Hypothalamus (tissue), 51 donors: ENCODE results near the gene CERKL.
A peak's percentile ranks its signal among the peaks of the same experiment; 100 is the strongest.

Experiments
- DNase-seq, 51 donors: peaks; one replicate each; lab custom pipeline; 2025; lab: John Stamatoyannopoulos, UW

The CERKL gene

DNA sequence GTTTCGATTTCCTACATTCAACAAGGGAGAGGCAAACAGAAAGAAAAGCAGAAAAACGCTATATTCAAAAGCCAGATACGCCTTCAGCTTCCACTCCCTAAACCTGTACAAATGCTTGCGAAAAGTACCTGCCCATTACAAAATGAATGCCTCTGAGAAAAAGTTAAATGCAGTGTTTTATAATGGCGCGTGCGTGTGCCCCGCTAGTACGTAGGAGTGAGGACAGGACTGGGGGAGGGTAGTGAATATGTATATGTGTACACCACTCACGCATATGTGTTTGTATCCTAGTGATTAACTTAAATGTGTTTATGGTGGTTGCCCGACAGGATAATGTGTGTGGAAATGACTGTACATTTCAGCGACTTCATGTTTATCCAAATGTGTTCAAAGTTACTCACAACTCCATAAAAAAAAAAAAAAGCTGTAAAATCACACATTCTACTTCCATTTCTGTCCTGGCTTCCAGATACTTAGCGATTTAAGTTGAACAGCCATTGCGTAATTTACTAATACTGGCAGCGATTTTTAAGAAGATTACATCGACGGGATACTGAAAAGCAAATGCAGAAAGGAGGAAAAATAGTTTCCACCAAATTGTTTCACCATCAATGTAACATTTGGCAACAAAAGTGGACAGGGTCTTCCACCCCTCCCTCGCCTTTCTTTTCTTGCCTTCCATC is 22.1 kb upstream of the CERKL start:
- no peak for DNase-seq

DNA sequence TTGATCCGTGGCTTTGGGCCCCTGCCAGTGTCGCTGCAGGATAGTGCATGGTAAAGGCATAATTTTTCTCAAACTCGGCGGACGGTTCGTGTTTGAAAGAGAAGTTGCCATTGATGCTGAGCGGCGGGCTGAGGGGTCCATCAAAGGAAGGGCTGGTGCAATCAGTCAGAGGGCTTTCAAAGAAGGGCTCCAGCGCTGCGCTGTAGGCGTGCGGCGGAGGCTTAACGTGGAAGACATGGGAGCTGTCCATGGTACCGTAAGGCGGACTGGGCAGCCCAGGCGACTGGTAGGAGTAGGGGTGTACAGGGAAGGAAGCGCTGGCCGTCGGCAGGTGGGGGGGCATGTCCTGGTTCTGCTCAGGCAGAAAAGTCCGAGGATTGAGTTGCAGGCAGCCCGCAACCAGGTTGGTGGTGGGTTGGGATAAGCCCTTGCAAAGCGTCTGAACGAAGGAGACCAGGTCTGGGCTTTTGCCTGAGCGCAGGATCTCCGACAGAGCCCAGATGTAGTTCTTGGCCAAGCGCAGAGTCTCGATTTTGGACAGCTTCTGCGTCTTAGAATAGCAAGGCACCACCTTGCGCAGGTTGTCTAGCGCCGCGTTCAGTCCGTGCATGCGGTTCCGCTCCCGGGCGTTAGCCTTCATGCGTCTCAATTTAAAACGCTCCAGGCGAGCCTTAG is 21.1 kb upstream of the CERKL start:
- peak in 14 of 51 donors; percentile 0 to 43 (median 16) for DNase-seq

DNA sequence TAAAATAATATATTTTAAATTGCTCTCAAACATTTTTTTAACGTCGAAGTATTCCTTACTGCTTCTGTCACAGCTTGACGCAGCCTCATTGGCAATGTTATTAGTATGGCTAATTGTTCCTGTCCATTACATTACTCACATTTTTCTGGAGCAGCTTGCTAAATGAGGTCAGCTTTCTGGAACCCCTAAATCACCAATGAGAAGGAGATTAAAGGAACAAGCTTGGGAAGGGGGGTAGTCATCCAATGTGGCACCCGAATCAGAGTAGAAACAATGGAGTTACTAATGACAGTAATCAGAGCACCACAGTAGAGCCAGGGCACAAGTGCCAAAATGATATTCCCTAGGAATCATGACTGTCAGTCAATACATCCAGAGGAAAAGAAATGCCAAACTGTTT is 18.3 kb upstream of the CERKL start:
- DNase-seq, result no peak

DNA sequence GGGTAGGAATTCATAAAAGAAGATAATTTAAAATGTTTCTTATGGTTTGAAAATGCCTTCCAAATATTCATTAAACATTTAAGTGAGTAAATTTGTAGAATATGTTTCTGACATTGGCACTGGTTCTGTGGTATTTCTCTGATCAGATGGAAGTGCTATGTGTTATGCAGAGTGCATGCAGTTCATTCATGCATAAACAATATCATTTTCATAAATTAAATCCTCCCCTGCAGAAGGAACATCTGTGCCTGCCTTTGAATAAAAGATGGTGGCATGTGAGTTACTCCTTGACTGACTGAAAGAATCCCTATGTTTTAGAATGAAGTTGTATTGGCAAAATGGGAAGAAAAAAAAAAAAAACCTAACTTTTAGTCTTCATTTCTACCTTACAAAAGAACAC is 17.6 kb upstream of the CERKL start:
- no peak for DNase-seq

- no peak for DNase-seq
Observed at GRCh38 chr2:181673173-181673572, 16.3 kb upstream of the CERKL start.

DNA sequence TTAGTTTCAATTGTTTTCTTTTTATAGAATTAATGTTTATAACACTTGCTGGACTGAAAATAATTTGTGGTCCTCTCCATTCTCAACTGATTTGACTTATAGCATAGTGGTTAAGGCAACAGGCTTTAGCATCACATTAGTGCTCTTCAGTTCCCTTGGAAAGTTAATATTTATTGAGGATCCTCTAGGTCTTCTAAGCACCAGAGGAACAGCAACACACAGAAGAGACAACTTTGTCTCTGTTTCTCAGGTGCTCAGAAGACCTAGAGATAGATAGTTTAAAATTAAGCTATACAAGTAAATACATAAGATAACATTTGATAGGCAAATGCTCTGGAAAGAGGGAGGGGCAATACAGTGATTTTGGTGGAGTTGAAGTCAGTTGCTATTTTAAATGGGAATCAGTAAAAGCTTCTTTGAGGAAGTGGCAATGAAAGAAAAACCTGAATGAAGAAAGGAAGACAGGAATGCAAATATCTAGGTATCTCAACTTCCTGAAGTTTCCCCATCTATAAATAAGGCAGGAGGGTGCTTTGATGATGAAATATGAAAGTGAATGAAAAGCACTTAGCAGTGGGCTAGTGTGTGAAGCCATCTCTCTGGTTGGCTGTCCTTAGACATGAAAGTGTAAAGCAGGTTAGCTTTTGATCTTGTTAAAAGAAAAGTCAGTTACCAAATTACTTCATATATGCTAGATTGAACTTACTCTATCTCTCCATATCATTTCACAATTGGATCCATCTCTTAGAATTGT is 15.5 kb upstream of the CERKL start:
- no peak for DNase-seq

- no peak for DNase-seq
Observed at GRCh38 chr2:181670632-181671031, 13.7 kb upstream of the CERKL start.

DNA sequence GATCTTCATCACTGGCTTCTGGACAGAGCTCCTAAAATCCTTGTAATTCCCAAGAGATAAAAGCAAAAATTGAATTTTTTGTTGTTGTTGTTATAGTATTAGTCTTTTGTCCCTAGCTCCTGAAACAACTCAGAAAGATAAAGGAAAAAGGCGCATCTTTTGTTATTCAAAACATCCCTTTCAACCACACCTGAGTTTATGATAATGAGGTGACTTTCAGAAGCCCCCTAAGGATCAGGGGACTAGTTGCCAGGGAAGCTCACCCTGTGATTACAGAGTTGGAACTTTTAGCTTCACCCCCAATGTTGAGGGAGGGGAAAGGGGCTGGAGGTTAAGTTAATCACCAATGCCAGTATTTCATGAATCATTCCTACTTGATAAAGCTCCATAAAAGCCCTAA is 10.3 kb upstream of the CERKL start:
- no peak for DNase-seq

DNA sequence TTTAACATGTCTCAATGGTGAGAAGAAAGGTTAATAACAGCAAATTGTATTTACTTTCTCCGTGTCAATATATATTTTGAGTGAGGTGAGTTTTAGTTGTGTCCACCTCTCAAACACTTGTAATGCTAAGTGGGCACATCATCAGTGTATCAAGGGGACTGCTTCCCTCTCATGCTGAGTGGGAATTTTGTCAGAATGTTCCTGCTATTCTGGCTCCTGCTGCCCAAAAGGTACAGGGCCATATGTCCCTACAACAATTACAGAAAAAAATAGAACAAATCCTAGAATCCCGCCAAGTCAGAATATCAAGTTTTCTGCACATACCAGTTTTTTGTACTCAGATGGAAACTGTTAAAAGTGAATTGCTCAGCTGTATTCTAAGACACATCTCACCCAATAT is 5.4 kb upstream of the CERKL start:
- DNase-seq, result no peak

- no peak for DNase-seq
Observed at GRCh38 chr2:181660181-181660580, 3.3 kb upstream of the CERKL start.

DNA sequence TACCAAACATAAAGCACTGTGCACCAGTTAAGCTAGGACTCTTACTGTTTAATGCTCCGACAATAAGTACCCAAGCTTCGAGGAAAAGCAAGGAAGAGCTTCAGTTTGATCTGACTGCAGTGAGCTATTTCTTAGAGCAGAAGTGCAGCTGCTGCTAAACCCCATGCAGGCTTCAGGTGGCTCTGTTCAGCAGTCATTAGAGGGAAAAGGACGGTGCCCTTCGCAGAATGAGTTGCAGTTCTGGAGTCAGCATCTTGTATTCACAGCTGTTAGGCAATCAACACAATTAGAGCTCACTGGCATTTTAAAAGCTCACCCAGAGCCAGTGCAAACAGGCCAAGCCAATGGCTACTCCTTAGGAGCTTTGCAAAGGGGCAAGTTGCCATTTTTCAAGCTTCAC is 1.5 kb upstream of the CERKL start:
- DNase-seq, result no peak

DNA sequence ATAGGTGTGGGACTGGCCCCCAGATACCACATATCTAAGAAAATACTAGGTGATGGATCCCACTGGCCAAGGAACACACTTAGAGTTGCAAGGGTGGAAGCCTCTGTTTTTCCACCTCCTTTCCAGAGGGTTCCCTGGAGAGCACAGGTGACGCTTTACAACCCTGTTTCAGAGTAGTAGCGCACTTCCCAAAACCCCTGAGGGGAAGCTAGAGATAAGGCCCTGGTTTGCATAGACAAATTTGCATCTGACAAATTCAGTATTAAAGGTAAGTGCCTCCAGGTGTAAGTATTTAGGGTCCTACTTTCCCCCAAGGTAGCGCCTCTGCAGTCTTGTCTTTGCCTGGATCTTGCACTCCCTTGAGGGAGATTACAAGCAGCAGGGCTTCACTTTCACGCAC is 474 bp upstream of the CERKL start:
- DNase-seq, result no peak

DNA sequence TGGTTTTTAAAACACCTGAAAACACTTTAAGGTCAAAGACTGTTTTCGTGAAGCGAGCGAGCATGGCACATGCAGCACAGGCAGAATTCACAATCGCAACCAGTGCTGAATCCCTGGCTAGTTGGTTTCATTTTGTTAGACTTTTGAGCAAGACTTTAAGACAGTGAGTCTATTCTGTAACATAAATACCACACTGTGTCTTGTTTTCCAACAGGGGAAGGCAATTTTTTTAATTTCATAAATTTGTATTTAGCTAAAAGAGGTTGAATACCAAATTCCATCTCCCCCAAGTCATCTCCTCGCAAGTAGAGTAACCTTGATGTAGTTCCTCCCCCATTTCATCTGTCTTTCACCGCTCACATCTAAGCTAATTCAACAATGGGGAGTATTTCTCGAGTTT is 1.4 kb downstream of the CERKL start:
- DNase-seq, result no peak

DNA sequence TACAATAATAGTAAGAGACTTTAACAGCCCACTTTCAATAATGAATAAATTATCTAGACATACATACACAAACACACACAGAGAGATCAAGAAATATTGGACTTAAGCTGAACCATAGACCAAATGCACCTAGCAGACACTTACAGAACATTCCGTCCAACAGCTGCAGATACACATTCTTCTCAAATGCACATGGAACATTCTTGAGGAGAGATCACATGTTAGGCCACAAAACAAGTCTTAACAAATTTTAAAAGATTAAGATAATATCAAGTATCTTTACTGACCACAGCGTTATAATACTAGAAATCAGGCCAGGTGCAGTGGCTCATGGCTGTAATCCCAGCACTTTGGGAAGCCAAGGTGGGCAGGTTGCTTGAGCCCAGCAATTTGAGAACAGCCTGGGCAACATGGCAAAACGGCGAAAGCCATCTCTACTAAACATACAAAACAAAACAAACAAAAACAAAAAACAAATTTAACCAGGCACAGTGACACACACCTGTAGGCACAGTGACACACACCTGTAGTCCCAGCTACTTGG is 7.4 kb downstream of the CERKL start:
- no peak for DNase-seq

GRCh38 chr2:181648478-181649155 is 8.3 kb downstream of the CERKL start:
- DNase-seq, result no peak

- DNase-seq, result no peak
Observed at GRCh38 chr2:181646415-181646987, 10.4 kb downstream of the CERKL start.

DNA sequence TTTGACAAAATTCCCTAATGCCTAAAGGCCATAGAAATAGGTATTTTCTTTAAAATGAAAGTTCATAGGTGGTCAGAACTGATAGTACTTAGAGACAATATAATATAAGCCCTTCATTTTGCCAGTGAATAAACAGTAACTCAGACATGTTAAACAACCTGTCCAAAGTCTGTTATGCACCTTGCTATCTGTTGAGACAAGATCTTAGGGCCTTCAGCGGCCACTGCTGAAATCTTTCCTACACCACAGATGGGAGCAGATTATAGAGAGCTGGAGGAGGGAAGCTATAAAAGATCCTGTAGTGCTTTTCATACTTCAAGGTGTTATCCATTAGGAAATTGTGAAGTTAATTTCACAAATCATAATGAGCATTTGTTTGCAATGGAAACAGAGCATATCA is 13.8 kb downstream of the CERKL start:
- DNase-seq, result no peak

DNA sequence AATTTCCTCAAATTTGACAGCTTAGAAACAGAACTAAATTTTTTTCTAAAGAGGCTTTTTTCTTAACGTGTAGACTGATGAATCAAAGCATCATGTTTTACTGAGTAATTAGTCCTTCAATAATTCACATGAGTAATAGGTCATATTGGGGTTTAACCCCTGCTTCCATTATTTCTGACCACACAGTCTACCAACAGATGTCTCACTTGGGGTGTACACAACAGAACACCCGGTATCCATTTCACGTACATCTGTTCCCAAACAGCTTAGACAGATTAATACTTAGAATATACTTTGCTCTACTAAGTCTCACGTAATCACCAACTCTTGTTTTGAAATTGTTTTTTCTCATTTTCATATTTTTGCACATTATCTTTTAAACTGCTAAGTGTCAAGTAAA is 14.8 kb downstream of the CERKL start:
- DNase-seq, result no peak

GRCh38 chr2:181639686-181640085 is 17.2 kb downstream of the CERKL start:
- DNase-seq, result no peak

DNA sequence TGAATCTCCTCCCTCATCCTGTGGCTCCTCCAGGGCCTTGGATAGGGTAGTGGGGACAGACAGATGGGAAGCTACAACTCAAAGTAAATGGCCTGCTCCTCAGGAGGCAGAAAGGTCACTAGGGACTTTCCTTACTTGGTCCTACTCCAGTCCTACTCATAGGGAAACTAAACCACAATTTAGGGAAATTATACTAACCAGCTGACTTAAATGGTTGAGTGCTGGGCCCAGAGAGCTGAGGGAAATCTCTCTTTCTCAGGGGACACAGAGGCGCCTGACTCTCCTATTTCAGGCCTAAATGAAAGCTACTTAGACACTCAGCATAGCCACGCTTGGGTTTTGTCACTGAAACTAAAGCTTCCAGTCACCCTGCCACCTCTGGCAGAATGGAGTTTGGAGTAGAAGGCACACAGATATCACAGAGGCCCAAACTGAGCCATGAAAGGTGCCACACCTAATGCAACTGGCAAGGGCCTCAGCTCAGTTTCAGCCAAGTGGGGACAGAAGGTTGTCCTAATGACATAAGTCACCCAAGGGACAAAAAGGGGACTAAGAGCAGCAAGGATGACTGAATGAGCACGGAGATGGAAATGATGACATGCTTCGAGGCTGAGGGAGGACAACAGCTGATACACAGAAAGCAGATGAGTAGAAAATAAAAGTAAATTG is 24.0 kb downstream of the CERKL start:
- no peak for DNase-seq
